Measurements from ENCODE around the gene ASXL3. TPM values are rescaled to one million over a fixed set of nuclear protein-coding genes. Genes with fewer than 3 reads are reported as not detected.

The ASXL3 gene
- total and polyA plus RNA-seq, 10 of the 15 experiments (the other 5 are each of a cell fraction or from before 2014, with no cell fraction given), result 0.15 TPM; not detected in 9

GRCh38 chr18:33755931-33756560 is 178.0 kb downstream of the ASXL3 start:
- CTCF ChIA-PET, result interaction anchor here (4.2 kb wide), 1 partner anchor 9 kb away, joined by 18 read pairs; no protein-coding TSS in a partner anchor
- Histone ChIP-seq H3K9me3 (replicated peaks; ENCODE audit: control insufficient read depth, insufficient read depth, low read length) (no peaks in the 10 kb centered on the region), H4K20me1 (ENCODE audit: control insufficient read depth, insufficient read depth) (no peaks in the 10 kb centered on the region), H3K4me3 (no peak overlapping the region), H3K9ac (ENCODE audit: control insufficient read depth, insufficient read depth, low read length) (no peak overlapping the region), H3K27me3 (replicated peaks in 1 of 2; ENCODE audit: control insufficient read depth in 2 of 2, insufficient read depth in 2 of 2, low read length in 1 of 2) (no peaks in the 10 kb centered on the region), H3K4me2 (ENCODE audit: control insufficient read depth, insufficient read depth) (no peak overlapping the region), H3K4me1 (ENCODE audit: control insufficient read depth, insufficient read depth, low read length) (no peaks in the 10 kb centered on the region), H3K36me3 (ENCODE audit: control insufficient read depth in 2 of 2, insufficient read depth in 2 of 2, low read length in 1 of 2) (no peaks in the 10 kb centered on the region), H3K27ac (ENCODE audit: control insufficient read depth, insufficient read depth) (no peak overlapping the region), H3K79me2 (ENCODE audit: control insufficient read depth, insufficient read depth, low read length) (no peaks in the 10 kb centered on the region), H2AFZ (ENCODE audit: control insufficient read depth, low read depth, low read length) (no peak overlapping the region)
- TF ChIP-seq NR2C1 (IDR thresholded peaks at IDR 0.05), result no peak
- peak; percentile 31; the same call in 1 of the 2 replicates for TF ChIP-seq CREB1 (IDR thresholded peaks at IDR 0.05; ENCODE audit: low read depth)
- POLR2A ChIA-PET, result no interaction called here
- intact Hi-C loops (cut with micrococcal nuclease; ENCODE audit: unreplicated experiment), result loop anchor here (10.0 kb wide), 1 partner anchor 1029 kb away; no protein-coding TSS in a partner anchor
- WGBS (ENCODE audit: insufficient coverage, insufficient replicate concordance, low lambda C conversion rate, missing lambda C conversion rate), result 20% methylated on average over 6 of the region's 6 CpGs
- in situ Hi-C loops (cut with MboI), result no loop called here
- no peak for FAIRE-seq
- peak; percentile 61 for ATAC-seq
- RAD21 ChIA-PET (ENCODE audit: unreplicated experiment), result no interaction called here
- SMC1A ChIA-PET (ENCODE audit: uncharacterized antibody, unreplicated experiment), result no interaction called here
- no peak for DNase-seq (ENCODE audit: low read depth, low spot score)
- BruUV-seq (replicated peaks), result no TSS peak

- ATAC-seq (no peak), DNase-seq (ENCODE audit: low read depth, low spot score) (no peak), FAIRE-seq (no peak)
- BruUV-seq (replicated peaks), result no TSS peak
- ChIA-PET RAD21 (ENCODE audit: unreplicated experiment) (no interaction called here), POLR2A (no interaction called here), SMC1A (ENCODE audit: uncharacterized antibody, unreplicated experiment) (interaction anchor here (1.1 kb wide), 1 partner anchor 8 kb away, joined by 3 read pairs; no protein-coding TSS in a partner anchor), CTCF (interaction anchor here (1.1 kb wide), 1 partner anchor 546 kb away, joined by 3 read pairs; no protein-coding TSS in a partner anchor)
- in situ Hi-C loops (cut with MboI), result no loop called here
- Histone ChIP-seq H3K9ac (ENCODE audit: control insufficient read depth, insufficient read depth, low read length) (no peak overlapping the region), H3K79me2 (ENCODE audit: control insufficient read depth, insufficient read depth, low read length) (no peaks in the 10 kb centered on the region), H3K4me3 (no peak overlapping the region), H3K27me3 (replicated peaks in 1 of 2; ENCODE audit: control insufficient read depth in 2 of 2, insufficient read depth in 2 of 2, low read length in 1 of 2) (no peaks in the 10 kb centered on the region), H3K4me2 (ENCODE audit: control insufficient read depth, insufficient read depth) (no peak overlapping the region), H3K27ac (ENCODE audit: control insufficient read depth, insufficient read depth) (no peak overlapping the region), H4K20me1 (ENCODE audit: control insufficient read depth, insufficient read depth) (no peaks in the 10 kb centered on the region), H3K9me3 (replicated peaks; ENCODE audit: control insufficient read depth, insufficient read depth, low read length) (no peaks in the 10 kb centered on the region), H3K4me1 (ENCODE audit: control insufficient read depth, insufficient read depth, low read length) (no peaks in the 10 kb centered on the region), H2AFZ (ENCODE audit: control insufficient read depth, low read depth, low read length) (no peak overlapping the region), H3K36me3 (ENCODE audit: control insufficient read depth in 2 of 2, insufficient read depth in 2 of 2, low read length in 1 of 2) (no peaks in the 10 kb centered on the region)
- intact Hi-C loops (cut with micrococcal nuclease; ENCODE audit: unreplicated experiment), result loop anchor here (10.0 kb wide), 1 partner anchor 1028 kb away; no protein-coding TSS in a partner anchor
- 4% methylated on average over 1 of the region's 1 CpG for WGBS (ENCODE audit: insufficient coverage, insufficient replicate concordance, low lambda C conversion rate, missing lambda C conversion rate)
- TF ChIP-seq CUX1 (IDR thresholded peaks at IDR 0.05; ENCODE audit: insufficient replicate concordance, low read depth, low read length), result no peak
- TF ChIP-seq SIX5 (IDR thresholded peaks at IDR 0.05; ENCODE audit: low read depth, low read length, severe bottlenecking), result no peak
- TF ChIP-seq CBX5 (IDR thresholded peaks at IDR 0.05; ENCODE audit: low read depth), result no peak
- TF ChIP-seq RB1 (IDR thresholded peaks at IDR 0.05; ENCODE audit: borderline replicate concordance), result no peak
- TF ChIP-seq SREBF2 (IDR thresholded peaks at IDR 0.05; ENCODE audit: low read length), result no peak
- no peak for TF ChIP-seq ZBTB4 (CRISPR knock-in tag; IDR thresholded peaks at IDR 0.05)
Measured at GRCh38 chr18:33757037-33757436, 179.0 kb downstream of the ASXL3 start.

All from GM12878 (cell line).